Erythroblast (primary cell): Measurements from ENCODE around the gene CERS2.

Experiments used
- GATA1 ChIP-seq: IDR thresholded peaks from 2 replicates; pipeline ENCODE4 v1.6.1; 2011; ENCODE audit warnings: low read depth, mild to moderate bottlenecking, control low read depth, low read length, moderate library complexity
- POLR2A ChIP-seq: IDR thresholded peaks from 2 replicates; pipeline ENCODE4 v1.6.1; 2011; ENCODE audit warnings: mild to moderate bottlenecking, low read length

DNA sequence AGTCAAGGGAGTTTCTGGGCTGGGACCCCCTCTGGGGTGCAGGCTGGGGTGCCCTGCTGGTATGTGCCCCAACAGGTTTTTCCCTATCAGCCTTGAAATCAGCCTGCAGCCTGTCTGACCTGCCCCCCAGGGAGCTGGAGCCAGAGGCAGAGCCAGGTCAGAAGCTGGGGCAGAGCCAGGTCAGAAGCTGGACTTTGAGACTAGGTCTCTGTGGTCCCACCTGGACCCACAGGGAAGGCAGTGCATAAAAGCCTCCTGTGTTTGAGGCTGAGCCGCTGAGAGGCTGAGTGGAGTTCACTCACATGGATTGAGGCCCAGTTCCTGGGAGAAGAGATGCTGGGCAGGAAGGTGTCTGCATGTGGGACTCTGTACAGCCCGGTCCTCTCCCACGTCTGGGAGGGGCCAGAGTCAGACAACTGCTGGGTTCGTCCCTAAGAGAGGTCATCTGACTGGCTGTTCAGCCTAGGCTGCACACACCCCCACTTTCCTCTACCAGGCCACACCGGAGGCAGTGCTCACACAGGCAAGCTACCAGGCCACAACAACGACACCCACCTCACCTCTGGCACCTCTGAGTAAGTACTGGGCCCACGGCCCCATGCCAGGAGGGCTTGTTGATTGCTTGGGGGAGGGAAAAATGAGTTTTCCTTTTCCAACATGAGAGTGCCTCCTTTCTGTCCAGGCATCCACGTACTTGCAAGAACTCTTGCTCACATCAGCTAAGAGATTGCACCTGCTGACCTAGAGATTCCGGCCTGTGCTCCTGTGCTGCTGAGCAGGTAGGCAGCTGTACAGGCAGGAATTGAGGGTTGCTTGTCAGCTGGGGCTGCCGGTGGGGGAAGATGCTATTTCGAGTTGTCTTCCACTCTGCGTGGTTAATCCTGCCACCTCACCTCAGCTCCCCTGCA is 7.4 kb upstream of the CERS2 start, which contains the start of gene ANXA9:
- TF ChIP-seq POLR2A = no peak
- no peak for TF ChIP-seq GATA1
